Activated CD8-positive, alpha-beta memory T cell treated with anti-CD3 and anti-CD28 coated beads, Interleukin-2, amount 50 U/mL, for 24 hours (primary cell): ENCODE results near the gene ESR1.
"Not testable (repeated sequence)": the region's sequence is repeated elsewhere in the genome, so short reads cannot be mapped to it uniquely, and the experiment has no call there.

Source experiments
- DNase-seq: peaks from one replicate; pipeline ENCODE4 v3.0.0-alpha.2; 2020; ENCODE audit errors: extremely low read depth

Gene ESR1

DNA sequence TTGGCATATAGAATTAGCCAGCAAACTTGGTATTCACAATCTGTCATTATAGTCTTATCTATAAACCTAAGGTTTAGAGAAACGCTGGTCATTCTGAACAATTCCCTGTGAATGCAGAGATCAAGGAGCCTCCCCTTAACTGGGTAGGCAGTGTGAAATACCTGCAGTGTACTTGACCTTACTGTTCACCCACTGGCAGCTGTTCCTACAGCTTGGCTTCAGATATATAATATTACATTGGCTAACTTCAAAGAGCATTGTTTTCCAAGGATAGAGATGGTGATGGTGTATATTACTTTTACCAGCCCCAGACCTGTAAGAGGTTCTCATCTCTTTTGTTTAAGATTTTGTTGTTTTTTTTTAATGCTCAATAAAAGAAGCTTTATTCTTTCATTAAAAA, 168.3 kb downstream of the ESR1 start:
- DNase-seq = no peak

DNA sequence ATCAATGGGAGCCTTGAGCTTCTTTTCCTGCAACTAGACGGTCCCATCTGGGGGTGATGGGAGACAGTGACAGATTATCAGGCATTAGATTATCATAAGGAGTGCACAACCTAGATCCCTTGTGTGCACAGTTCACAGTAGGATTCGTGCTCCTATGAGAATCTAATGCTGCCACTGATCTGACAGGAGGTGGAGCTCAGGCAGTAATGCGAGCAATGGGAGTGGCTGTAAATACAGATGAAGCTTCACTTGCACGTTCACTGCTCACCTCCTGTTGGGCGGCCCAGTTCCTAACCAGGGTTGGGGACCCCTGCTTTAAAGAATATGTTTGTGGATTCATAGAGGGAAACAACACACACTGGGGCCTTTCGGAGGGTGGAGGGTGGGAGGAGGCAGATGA, 180.7 kb downstream of the ESR1 start:
- DNase-seq = not testable (repeated sequence)

- DNase-seq = no peak
These were observed 184.6 kb downstream of the ESR1 start for GRCh38 chr6:151992091-151992490.

DNA sequence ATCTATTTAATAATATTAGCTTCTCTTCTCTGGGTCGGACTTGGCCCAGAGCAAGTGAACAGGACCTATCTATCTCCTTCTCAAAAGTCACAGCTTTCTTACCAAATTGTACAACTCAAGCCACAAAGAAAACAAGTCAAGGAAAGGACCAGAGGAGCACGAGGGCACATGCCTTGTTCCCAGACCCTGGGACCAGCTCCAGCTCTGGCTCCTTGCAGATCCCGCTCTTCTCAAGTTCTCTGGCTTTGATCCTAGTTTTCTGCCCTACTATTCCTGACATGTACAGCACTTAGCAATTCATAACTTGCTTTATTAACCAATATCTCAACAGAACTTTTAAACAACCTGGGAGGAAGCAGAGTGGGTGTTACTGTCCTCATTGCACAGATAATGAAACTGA, 185.9 kb downstream of the ESR1 start:
- DNase-seq = no peak

DNA sequence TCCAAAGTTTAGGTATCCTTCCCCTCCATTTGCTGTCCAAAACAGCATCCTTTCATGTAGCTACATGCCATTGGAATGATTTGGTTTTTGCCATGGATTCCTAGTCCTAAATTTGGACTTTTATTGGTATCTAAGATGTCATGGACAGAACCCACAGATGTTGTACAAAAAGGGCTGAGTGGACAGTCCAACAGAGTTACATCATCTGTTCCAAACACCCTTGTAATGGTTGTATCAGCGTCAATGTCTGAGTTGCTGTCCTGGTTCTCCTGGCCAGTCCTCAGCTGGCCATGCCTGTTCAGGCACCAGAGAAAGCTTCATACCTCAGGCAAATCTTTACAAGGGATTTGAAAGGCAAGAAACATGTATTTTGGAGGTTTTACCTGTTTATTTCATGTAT, 191.3 kb downstream of the ESR1 start:
- DNase-seq = no peak

DNA sequence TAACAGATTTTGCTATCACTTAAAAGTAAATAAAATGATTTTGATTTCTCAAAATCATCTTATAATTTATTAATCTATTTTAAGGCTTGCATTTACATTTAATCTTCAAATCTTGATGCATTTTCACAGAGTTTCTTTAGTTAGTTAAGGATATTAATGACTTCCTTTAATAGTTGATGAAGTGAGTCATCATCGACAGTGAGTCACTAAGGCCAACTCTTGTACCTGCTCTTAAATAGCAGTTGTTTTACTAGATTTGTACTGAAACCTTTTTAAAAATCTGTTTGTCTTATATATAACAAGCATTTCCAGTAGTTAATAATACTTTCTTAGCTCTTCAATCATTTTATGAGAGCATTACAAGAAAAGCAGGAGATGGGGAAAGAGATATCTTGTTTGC, 191.7 kb downstream of the ESR1 start:
- no peak for DNase-seq

DNA sequence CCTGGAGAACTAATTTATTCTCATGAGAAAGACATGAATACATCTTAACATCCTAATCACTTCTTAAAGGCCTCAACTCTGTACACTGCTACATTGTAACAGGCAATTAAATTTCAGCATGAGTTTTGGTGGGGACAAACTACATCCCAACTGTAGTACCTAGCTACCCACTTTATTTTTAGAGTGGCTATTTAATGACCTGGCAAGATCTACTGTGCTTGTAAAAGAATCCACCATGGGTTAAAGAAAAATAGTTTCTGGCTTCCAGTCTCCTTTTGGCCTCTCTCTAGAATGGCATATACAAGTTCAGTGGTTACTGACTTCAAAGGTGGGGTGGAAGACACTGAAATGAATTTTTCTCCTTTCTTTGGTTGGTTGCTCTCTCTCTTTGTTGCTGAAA, 193.9 kb downstream of the ESR1 start:
- DNase-seq = no peak

- DNase-seq = no peak
These were observed 194.8 kb downstream of the ESR1 start for GRCh38 chr6:152002306-152002705.

DNA sequence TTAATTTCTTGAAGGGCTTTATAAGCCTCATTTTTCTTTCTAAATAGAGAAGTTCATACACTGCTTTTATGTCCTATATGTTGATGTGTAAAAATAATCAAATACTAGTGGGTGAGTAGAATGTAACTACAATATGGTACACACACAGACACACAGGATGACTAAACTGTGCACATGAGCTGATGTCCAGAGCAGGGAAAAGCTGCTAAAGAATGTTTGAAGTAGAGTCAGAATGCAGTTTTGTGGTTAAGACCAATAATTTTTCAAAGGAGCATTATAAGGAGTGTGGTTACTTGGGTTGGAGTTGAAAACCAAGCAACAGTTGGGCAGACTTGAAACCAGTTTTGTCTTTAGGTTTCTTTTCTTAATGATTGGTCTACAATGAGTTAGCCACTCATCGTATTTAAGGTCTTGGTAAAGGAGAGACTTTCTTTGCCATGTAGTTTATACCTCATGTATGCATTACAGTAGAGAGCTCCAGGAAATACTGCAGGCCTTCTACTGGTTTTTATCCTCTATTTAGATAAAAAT, 196.6 kb downstream of the ESR1 start:
- no peak for DNase-seq

DNA sequence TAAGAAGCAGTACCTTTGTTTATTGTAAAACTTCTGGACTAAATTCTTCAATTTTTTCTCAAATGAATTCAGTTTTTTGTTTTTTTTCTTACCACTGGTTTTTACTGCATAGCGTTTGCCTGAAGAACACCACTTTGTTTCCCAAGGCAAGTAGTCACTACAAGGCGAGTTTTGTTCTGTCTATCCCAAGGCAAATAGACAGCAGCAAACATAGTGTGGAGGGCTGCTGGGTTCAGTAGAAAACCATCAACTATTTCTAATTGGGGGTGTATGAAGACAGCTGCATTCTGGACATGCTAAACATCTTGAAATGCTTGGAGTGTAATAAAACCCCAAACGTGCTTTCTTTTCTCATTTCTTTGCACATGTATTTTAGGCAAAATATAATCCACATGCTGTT, 197.4 kb downstream of the ESR1 start:
- no peak for DNase-seq

- DNase-seq = no peak
These were observed 201.3 kb downstream of the ESR1 start for GRCh38 chr6:152008779-152009178.

- DNase-seq = no peak
These were observed 204.7 kb downstream of the ESR1 start for GRCh38 chr6:152012227-152012626.

- no peak for DNase-seq
These were observed 211.4 kb downstream of the ESR1 start for GRCh38 chr6:152018876-152019275.

DNA sequence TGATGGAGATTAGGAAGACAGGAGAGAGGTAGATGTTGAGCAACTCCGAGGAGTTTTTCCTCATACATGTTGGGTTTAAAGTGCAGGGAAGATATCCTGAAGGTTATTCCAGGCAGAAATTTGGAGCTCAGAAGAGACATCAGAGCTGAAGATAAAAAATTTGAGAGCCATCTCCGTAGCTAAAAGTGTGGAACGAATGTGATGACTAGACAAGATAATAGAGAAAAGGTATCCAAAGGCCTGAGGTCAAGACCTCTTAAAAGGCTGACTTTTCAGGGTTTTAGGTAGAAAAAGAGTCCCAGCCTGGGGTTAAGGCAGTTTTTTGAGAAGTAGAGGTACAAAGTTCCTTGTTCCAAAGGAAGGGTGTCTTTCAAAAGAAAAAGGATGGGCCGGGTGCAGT, 214.8 kb downstream of the ESR1 start:
- no peak for DNase-seq

- DNase-seq = no peak
These were observed 216.1 kb downstream of the ESR1 start for GRCh38 chr6:152023613-152024012.

DNA sequence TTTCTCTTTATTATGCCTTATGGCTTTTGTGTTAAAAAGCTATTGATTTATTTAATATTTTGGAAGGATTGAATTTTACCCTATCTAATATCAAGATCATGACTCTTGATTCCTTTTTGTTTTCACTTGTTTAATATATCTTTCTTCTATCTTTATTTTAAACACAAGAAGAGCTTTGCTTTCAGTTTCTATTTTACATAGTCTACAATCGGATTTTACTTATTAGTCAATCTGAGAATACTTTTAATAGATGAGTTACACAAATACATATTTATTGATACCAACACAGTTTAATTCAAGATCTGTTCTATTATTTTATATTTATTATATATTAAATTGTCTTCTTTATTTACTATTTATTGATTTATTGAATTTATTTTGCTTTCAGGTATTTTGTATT, 218.8 kb downstream of the ESR1 start:
- DNase-seq = no peak

DNA sequence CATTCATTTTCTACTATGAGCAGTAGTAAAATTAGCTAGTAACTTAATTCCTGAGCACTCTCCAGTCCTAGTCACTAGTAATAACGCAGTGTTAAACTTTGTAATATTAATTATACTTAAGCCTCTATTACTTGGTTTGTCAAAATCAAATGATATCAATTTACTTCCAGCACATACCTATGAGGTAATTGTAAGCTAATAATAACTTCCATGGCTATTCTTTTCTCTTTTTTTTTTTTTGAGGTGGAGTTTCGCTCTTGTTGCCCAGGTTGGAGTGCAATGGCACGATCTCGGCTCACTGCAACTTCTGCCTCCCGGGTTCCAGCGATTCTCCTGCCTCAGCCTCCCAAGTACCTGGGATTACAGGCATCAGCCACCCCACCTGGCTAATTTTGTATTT, 219.3 kb downstream of the ESR1 start:
- DNase-seq = not testable (repeated sequence)

DNA sequence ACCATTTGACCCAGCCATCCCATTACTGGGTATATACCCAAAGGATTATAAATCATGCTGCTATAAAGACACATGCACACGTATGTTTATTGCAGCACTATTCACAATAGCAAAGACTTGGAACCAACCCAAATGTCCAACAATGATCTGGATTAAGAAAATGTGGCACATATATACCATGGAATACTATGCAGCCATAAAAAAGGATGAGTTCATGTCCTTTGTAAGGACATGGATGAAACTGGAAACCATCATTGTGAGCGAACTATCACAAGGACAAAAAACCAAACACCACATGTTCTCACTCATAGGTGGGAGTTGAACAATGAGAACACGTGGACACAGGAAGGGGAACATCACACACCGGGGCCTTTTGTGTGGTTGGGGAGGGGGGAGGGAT, 226.3 kb downstream of the ESR1 start:
- not testable (repeated sequence) for DNase-seq

- DNase-seq = no peak
These were observed 227.1 kb downstream of the ESR1 start for GRCh38 chr6:152034631-152035030.

- DNase-seq = no peak
These were observed 238.6 kb downstream of the ESR1 start for GRCh38 chr6:152046118-152046517.

GRCh38 chr6:152048921-152049320, 241.4 kb downstream of the ESR1 start:
- DNase-seq = no peak

DNA sequence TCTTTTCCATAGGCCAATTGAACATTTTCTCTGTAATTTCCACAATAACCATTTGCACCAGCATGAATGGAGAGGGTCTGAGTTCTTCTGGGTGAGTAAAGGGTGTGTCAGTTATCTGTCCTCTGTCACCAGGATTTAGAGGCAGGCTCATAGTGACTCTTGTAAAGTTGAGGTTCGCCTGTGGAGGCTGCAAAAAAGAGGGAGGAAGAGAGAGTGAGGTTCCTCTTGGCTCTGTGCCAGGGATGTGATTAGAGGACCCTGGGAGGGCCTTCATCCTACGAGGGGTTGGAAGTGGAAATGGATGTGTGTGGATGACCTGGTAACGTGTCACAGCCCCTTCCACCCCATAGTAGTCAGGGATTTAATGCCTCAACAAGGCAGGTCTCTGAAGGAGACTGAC, 242.0 kb downstream of the ESR1 start:
- no peak for DNase-seq

GRCh38 chr6:152050451-152051195, 243.1 kb downstream of the ESR1 start:
- DNase-seq = no peak

DNA sequence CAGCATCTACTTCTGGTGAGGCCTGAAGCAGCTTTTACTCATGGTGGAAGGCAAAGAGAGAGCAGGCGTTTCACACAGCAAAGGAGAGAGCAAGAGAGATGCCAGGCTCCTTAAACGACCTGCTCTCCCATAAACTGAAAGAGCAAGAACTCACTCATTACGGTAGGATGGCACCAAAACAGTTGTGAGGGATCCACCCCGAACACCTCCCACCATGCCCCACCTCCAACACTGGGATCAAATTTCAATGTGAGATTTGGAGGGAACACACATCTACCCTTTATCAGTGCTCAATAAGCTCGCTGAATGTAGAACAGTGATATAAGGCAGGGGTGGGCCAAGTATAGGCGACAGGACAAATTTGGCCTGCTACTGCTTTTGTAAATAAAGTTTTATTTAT, 244.6 kb downstream of the ESR1 start:
- no peak for DNase-seq
